ENCODE data around the gene PTGIS.

PTGIS gene

DNA sequence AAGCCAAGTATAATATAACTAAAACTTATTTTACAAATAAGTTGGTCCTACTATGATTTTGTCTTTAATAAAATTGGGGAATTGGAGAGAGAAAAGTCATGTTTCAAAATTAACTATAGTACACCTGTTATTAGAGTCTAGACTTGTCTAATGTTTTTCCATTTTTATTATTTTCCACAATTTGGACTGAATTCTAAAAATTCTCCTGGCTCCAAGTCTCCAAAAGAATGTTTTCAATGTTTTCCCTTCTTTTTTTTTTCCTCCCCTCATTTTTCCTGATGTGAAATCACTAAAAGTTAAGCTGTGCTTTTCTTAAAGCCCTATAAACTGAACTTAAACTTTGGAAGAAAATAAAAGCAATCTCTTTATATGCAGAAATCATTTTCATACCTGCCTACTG lies 11.3 kb downstream of the PTGIS start:
- DNase-seq: no peak

- no peak for DNase-seq
These were observed 18.0 kb downstream of the PTGIS start for GRCh38 chr20:49549801-49550551.

- no peak for DNase-seq
These were observed 19.5 kb downstream of the PTGIS start for GRCh38 chr20:49548371-49548947.

DNA sequence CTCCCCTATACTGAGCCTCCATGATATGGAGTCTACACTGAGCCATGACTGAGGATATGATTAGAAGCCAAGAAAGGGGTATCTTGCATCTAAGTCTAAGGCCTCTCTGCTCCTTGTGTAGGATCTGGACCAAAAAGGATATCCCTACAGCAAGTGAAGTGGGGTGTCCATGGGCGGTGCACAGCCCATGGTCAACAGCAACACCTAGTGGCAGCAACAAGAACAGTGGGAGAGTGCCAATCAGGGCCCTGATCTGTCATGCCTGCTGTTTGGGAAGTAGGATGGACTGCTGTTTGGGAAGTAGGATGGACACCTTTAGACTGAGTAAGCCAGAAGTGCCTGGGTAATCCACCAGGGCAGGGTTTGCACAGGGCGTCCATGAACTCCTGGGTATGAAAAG lies 22.4 kb downstream of the PTGIS start:
- DNase-seq: no peak

GRCh38 chr20:49544535-49544934 lies 23.4 kb downstream of the PTGIS start:
- DNase-seq: no peak

- DNase-seq: no peak
These were observed 24.0 kb downstream of the PTGIS start for GRCh38 chr20:49543858-49544437.

DNA sequence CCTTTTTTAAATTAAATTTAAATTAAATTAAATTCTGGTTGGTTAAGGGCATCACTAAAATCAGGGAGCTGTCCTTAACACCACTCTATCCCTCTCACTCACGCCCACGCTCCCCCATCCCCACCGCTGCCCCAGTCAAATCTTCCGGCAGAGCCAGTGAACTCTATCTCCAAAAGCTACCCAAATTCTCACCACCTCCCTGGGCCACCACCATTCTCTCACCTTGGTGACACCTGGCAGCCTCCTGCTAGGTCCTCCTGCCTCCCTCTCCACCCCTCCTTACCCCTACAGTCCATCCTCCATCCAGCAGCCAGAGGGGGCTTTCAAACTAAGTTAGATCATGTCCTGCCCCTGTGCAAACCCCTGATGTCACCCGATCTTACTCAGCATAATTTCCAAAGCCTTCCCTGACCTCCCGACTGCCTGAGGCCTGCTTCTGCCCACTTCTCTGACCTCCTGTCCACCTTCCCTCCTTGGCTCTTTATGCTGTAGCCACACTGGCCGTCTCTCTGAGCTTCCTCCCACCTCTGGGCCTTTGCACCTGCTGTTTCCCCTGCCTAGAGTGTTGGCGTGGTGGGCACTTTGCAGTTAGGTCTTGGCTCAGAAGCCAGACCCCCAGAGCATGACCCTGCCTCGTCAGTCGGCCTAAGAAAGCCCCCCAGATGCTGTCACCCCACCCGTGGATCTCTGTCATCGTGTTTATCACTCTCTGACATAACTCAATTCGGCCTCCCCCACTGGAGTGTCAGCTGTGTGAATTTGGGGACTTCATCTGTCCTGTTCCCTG lies 24.7 kb downstream of the PTGIS start:
- no peak for DNase-seq

DNA sequence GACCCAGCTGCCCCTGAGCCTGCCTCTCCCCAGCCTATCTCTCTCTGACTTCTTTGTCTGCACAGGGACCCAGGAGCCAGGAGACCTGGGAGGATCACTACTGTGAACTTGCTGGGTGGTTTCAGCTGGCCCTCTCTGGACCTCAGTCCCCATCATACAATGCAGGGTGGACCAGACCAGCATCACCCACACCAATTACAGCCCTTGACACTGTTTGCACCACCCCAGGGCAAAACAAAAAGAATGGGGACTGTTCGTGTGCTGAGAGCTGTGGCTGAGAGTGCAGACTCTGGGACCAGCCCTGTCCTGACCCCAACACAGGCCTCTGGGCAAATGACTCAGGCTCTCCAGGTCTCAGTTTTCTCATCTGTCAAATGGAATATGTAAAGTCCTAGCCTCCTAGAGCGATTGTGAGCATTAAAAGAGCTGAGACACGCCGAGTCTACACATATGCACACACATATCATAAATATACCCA lies 25.4 kb downstream of the PTGIS start:
- no peak for DNase-seq

DNA sequence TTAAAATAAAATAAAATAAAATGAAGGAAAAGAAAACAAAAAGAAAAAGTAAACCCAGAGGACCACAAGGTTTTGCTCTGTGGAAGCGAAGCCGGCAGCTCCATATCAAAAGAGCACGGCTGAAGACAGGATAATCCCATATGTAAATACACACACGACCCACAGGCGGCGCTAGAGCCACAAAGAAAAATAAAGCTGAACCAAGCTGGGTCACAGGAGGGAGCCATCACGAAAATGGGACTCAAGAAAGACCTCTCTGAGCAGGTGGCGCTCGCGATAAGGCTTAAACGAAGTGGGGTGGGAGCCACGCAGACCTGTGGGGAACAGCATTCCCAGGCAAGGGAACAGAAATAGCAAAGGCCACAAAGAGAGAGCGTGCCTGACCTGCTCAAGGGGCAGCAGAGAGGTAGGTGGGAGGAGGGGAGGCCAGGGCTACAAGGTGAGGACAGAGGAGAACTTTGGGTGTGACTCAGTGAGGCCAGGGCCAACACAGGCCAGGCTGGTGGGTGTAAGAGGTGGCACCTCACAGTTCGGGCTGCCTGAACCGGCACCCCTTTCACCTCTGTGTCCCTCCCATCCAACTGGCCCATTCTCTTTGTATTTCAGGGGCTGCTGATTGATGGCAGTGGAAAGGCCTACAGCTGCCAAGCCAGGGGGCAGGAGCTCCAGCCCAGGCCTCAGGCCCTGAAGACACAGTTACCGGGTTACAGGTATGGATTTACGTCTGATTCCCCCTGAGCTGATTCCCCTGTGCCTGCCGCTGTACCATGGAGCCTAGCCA lies 26.0 kb downstream of the PTGIS start:
- peak; percentile 67 for DNase-seq

- no peak for DNase-seq
These were observed 27.1 kb downstream of the PTGIS start for GRCh38 chr20:49540687-49541435.

DNA sequence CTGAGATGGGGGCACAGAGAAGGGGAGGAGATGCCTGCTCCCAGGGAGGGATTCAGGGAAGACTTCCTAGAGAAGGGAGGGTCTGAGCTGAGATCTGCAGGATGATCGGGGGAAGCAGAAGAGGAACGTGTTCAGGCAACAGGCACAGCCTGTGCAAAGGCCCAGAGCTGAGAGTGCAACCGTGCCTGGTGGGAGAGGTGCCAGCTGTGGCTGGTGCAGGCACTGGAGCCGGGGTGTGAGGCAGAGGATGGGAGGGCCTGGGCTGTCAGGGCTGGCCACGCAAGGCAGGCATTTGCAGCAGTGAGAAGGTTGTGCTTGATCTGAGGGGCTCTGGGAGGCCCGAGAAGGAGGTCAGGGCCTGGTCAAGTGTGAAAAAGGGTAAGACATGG lies 27.7 kb downstream of the PTGIS start:
- no peak for DNase-seq

GRCh38 chr20:49539481-49540231 lies 28.3 kb downstream of the PTGIS start:
- no peak for DNase-seq

DNA sequence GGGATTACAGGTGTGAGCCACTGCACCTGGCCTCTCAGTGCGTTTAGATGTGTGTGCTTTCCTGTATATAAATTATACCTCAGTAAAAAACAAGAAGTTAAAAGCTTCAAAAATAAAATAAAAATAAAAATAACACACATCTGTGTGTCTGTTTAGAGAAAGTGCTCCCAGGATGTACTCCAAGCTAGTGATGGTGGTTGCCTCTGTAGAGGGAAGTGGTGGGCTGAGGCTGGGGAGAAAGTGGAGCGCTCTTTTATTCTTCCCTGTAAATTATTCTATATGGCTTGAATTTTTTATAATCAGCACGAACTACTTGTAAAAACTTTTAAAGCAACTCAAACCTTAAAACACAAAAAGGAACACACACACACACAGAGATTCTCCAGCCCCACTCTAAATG lies 29.0 kb downstream of the PTGIS start:
- no peak for DNase-seq

- DNase-seq: peak; percentile 11
These were observed 33.7 kb downstream of the PTGIS start for GRCh38 chr20:49534255-49534712.

DNA sequence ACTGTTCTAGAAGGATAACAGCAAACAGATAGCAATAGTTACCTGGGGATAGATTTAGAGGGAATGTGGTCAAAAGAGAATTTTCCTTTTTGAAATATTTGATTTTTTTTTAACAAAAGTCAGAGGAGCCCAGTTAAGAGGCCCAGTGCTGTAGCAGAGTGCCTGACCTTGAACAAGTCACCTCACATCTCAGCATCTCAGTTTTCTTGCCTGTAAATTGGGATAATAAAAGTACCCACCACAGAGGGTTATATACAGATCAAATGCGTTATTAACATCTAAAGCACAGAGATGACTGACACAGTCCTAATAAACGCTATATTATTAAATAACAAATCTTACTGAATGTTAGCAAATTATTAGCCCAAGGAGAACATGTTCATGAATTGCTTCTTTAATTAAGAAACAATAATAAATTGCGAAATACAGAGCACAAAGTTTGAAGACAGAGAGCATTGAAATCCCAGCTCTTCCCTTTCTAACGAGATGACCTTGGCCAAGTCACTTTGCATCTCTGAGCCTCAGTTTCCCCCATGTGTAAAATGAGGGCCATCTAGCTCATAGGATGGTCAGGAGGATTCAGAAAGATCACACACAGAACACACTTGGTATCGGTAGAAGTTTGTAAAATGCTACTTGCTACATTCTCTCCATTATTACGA lies 35.5 kb downstream of the PTGIS start:
- no peak for DNase-seq

GRCh38 chr20:49529470-49529869 lies 38.5 kb downstream of the PTGIS start:
- no peak for DNase-seq

DNA sequence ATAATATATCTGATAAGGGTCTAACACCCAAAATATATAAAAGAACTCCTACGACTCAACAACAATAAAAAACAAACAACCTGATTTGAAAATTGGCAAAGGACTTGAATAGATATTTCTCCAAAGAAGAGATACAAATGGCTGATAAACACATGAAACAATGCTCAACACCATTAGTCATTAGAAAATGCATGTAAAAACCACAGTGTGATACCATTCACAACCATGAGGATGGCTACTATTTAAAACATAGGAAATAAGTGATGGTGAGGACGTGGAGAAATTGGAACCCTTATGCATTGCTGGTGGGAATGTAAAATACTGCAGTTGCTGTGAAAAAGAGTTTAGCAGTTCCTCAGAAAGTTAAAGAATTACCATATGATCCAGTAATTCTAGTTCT lies 41.4 kb downstream of the PTGIS start:
- no peak for DNase-seq

- no peak for DNase-seq
These were observed 41.9 kb downstream of the PTGIS start for GRCh38 chr20:49526056-49526455.

DNA sequence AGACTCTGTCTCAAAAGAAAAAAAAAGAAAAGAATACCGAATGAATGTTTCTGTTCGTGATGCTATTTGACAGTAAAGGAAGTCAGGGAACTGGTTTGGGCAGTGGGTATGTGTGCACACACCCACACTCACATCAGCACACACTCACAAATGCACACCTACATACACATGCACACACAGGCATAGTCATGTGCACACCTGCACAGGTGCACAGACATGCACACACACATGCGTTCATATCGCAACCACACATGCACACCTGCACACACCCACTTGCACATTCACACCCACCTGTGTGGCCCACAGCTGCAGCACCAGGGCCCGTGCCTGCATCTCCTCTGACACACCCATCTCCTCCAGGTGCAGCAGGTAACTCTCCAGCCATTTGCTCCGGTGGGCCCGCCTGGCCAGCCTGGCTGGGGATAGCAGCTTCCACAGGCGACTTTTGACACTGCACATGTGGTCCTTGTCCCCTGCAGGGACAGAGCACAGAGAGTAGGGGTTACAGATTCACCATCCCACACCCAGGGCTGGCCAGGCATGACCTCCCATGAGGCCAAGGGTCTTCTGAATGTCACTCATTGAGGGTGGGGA lies 44.1 kb downstream of the PTGIS start:
- no peak for DNase-seq

- DNase-seq: no peak
These were observed 46.6 kb downstream of the PTGIS start for GRCh38 chr20:49521356-49521755.
